ENCODE measurements around the gene CAPN5.

The CAPN5 gene

DNA sequence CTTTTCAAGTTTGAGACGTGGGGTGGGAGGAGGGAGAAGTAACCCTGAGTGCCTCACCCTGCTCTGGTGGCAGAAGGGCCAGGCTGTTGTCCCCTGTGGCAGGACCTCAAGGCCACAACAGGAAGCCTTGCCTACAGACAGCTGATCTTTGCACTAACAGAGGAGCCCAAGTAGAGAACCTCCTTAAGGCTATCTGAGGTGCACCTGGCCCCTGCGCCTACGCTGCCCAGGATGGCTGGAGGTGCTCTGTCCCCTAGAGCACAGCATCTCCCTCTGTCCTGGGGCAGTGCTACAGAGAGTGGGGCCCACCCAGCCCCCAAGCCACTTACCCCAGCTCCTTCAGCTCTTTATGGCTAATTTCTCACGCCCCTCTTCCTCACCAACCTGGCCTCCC, 88.3 kb downstream of the CAPN5 start:
- DNase-seq: no peak

DNA sequence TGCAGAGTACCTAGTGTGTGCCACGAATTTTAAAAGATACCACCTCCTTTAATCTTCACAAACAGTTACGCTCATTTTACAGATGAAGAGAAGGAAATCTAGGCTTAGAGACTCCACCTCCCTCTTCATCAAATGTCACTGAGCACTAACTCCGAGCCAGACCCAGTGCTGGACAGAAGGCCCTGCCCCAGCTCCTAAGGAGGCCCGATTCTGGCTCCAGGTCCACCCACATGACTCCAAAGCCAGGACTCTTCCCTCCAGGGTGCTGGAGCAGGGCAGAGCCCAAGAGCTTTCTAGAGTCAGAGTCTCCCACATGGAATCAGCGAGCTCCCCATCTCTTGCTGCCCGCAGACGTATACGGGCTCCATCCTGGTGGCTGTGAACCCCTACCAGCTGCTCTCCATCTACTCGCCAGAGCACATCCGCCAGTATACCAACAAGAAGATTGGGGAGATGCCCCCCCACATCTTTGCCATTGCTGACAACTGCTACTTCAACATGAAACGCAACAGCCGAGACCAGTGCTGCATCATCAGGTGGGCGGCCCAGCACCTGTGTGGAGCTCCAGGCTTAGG, 88.9 kb downstream of the CAPN5 start:
- no peak for DNase-seq

DNA sequence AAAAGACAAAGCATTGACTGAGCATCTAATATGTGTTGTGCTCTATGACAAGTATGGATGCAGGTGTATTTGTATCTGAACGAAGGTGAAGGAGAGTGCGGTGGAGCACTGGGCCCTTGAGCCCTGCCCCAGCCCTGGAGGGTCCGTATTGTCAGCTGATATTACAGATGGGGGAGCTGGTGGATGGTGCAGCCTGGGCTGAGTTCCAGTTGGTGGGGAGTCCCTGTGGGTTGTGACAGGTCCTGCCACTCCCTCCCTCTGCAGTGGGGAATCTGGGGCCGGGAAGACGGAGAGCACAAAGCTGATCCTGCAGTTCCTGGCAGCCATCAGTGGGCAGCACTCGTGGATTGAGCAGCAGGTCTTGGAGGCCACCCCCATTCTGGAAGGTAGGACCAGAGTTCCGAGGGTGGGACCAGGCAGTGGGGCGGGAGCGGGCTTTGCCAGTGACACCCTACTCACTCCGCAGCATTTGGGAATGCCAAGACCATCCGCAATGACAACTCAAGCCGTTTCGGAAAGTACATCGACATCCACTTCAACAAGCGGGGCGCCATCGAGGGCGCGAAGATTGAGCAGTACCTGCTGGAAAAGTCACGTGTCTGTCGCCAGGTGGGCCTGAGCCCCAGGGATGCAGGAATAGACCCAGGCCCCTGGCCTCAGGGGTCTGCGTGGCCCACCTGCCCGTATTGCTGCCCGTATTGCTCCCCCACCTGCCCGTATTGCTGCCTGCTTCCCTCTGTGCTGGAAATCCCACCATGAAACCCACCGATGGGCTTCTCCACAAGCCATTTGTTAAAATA, 89.8 kb downstream of the CAPN5 start:
- no peak for DNase-seq

DNA sequence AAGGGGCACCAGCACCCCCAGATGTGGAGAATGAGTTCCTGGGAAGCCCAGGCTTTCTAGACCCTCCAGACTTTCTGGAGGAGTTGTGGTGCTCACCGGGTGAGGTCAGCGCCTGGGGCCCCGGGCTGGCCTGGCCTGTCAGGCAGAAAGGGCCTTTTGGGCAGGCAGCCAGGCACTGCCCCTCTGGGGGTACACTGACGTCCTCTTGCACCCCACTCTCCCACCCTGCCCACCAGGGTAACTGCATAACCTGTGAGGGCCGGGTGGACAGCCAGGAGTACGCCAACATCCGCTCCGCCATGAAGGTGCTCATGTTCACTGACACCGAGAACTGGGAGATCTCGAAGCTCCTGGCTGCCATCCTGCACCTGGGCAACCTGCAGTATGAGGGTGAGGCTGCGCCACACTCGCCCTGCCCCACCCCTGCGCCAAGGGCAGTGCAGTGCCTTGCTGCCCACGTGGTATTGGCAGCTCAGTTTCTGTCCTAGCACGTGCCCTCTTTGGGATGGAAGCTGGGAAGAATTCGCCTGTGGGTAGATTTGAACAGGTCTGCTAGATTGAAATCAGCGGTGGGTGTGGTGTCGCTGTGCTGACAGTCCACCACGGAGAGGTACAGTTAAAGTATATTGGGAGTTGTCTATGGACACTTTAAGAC, 91.4 kb downstream of the CAPN5 start:
- DNase-seq: no peak

DNA sequence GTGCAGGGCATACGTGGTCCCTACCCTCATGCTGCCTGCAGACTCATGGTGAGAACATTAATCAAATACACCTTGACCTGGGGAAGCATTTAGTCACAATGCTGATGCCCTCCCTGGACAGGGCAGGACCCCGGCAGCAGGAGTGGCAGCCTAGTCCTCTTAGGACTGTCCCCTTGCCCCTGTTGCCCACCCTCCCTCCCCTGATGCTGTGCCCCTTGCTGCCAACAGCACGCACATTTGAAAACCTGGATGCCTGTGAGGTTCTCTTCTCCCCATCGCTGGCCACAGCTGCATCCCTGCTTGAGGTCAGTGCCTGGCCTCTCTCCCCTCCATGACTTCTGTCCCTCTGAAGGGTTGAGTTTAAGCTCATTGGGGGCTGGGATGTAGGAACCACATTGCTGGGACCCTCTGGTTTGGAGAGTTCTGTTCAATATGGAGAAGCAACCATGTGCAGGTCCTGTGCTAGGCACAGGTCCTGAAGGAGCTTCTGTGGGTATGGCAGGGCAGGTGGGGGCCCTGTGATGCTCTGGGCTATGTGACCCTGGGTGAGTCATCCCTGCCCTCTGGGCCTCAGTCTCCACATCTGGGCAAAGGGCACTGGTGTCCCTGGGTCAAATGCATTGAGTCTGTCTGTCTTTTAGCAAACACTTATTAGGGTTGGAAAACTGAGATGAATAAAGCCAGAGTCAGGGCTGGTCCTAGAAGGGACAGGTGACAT, 92.6 kb downstream of the CAPN5 start:
- DNase-seq: no peak

DNA sequence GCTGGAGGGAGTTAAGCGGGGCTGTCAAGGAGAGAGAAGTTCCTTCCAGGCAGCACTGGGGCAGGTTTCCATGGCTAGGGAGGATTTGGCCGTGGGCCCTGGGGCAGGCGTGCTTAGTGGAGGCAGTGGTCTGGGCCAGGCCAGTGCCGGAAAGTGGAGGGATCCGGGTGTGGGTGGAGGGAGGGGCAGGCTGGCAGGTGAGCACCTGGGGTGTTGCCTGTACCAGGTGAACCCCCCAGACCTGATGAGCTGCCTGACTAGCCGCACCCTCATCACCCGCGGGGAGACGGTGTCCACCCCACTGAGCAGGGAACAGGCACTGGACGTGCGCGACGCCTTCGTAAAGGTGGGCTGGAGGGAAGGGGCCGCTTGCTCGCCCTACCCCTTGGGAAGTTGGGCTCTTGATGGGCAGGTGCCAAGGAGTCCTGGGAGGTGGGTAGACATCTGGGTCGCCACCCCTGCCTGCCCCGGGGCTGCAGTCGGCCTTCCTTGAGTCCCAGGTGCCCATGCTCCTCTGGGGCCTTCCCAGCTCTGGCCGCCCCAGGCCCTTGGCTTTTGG, 93.2 kb downstream of the CAPN5 start:
- no peak for DNase-seq

DNA sequence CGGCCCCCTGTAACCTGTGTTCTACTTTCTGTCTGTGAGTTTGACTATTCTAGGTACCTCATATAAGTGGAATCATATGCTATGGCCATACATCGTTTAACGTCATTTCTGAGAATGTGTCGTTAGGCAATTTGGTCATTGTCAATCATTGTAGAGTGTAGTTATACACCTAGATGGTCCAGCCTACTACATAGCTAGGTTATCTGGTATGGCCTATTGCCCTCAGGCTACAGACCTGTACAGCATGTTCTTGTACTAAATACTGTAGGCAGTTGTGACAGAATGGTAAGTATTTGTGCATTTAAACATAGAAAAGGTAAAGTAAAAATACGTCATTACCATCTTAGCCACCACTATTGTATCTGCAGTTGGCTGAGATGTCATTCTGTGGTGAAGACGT, 96.5 kb downstream of the CAPN5 start:
- DNase-seq: no peak

DNA sequence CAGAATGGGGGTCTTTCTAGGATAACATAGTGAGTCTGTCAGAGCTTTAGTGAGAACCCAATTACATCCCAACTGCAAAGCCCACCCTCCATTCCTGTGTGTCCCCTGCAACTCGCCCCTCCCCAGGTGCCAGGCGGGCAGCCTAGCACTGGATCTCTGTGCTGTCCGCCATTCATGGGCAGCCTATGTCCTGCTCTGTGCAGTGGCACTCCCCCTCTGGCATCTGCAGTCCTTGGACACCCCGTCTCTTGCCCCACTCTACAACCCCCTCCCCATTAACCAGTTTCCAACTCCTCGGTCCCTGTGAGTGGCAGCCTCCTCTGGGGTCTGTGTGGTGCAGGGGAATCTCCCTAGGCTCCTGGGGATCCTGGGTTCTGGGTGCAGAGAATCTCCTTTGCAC, 98.3 kb downstream of the CAPN5 start:
- no peak for DNase-seq

DNA sequence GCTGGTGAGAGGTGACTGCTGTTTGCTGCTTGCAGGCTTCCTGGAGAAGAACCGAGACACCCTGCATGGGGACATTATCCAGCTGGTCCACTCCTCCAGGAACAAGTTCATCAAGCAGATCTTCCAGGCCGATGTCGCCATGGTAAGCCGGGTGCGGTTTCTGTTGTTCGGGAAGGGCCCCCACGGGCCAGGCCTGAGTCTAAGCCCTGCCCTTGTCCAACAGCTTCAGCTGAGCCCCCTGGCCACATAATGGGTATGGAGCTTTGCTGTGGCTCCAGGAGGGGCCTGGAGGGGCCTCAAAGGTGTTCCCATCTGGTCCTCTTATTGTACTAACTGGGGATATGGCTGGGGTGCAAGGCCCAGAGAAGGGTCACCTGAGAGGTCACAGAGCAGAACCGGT, 99.2 kb downstream of the CAPN5 start:
- no peak for DNase-seq

DNA sequence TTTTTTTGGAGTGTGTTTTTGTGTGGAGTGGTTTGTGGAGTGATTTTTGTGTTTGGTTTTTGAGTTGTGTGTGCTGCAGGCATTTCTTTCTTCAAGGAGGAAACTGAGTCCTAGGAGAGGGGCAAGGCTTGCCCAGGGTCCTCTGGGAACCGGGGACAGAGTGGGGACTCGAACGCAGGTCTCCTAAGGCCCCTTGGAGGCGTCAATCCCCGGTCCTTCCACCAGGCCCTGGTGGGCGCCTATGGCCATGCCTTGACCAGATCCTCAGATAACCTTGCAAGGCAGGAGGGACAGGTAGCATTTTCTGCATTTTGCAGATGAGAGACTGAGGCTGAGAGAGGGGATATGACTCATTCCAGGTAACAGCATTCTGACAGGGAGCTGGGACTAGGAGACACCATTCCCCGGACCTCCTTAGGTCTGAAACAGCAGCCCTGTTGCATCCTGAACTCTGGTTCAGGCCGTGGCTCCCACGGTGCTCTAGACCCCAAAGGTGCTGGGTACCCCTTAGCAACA, 100.4 kb downstream of the CAPN5 start:
- no peak for DNase-seq

DNA sequence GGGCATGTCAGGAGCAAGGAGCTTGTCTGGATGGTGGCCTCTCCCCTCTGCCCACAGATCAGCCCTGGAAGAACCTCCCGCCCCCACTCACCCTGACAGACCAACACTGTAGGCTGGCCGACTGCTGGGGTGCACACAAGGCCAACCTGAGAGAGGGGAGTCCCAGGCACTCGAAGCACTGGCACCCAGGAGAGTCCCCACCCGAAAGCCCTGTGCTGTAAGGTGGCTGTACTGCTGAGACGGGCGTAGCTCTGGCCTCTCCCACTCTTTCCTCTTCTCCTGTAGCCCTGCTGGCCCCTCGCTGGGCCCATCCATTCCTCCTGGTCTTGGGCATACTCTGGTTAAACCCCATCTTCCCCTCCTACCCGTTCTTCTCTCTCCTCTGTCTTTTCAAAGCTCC, 101.0 kb downstream of the CAPN5 start:
- DNase-seq: no peak

DNA sequence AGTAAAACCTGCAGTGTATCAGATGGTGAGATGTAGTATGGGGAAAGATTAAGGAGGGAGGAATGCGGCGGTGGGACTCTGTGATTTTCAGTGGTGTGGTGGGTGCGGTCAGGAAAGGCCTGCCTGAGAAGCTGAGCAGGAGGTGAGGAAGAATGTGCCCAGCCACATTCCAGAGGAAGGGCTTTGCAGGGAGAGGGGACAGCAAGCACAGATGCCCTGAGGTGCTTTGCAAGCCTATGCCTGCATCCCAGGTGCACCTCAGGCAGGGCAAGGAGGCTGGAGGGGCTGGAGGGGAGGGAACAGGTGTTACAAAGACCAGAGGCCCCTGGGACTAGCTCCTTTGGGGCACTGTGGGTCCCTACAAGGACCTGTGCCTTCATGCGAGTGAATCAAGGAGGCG, 103.3 kb downstream of the CAPN5 start:
- no peak for DNase-seq

DNA sequence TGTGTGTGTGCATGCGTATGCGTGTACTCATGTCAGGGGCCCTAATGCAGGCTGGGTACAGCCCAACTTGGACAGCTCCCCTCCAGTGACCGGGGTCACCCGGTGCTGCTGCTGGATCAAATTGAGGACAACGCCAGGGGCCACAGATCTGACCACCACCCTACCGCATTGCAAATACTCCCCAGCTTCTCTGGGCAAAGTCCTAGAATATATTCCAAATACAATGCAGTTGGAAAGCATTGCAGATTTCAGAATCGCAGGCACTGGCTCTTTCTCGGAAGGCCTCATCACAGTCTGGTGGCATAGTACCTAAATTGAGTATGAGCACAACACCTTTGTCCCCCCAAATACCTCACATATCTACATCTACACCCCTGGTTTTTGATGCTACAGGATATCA, 104.5 kb downstream of the CAPN5 start:
- DNase-seq: no peak

DNA sequence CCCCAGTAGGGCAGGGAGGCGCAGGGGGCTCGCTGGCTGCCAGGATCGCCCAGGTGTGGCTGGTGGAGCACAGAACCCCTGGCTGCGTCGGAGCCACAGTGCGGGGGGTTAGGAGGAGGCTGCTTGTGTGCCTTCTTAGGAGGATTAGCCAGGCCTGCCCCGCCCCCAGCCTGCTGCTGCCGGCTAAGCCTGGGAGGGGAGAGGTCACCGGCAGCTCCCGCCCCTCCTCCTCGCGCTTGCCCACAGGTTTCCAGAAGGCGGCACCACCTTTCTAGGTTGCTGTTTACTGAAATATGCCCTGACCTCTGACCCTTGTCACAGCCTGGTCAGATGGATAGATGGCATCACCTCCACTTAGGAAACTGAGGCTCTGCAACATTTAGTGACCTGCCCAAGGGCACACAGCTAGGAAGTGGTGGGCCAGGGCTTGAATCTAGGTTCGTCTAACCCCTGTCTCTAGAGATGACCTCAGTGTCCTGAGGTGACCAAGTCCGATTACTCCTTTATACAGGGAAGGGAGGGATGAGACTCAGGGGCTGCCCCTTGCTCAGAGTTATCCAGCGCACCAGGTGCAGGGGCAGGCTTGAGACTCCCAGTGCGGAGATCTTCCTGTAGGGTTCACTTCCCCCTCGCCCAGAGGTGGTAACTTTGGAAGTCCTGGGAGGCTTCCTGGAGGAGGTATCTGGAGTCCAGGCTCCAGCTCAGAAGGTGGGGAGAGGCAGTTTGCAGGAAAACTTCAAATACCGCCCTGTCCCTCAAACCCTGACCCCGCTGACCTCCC, 105.3 kb downstream of the CAPN5 start:
- DNase-seq: no peak

DNA sequence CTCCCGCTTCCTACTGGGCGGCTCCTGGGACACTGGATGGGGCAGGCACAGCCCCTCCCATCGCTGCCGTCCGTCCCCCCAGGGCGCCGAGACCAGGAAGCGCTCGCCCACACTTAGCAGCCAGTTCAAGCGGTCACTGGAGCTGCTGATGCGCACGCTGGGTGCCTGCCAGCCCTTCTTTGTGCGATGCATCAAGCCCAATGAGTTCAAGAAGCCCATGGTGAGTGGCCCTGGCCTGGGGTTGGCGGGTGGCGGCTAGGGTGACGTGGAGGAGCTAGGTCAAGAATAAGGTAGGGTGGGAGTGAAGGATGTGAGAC, 105.9 kb downstream of the CAPN5 start:
- no peak for DNase-seq

DNA sequence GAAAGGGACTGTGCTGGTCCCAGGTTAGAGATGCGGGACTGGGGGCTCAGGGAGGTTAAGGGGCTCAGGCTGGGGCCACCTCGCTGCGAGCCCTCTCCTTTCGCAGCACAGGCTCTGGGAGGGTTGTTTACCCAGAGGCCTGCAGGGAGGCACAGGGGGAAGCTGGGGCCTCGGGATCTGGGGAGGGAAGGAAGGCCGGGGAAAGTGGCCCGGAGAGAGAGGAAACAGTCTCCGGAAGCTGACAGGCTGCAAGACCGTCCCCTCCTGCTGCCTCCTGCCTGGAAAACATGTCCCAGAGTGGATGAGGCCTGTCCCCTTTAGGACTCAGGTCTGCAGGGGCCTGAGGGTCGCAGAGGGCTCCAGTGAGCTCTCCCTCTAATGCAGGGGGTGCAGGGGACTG, 106.7 kb downstream of the CAPN5 start:
- DNase-seq: no peak

DNA sequence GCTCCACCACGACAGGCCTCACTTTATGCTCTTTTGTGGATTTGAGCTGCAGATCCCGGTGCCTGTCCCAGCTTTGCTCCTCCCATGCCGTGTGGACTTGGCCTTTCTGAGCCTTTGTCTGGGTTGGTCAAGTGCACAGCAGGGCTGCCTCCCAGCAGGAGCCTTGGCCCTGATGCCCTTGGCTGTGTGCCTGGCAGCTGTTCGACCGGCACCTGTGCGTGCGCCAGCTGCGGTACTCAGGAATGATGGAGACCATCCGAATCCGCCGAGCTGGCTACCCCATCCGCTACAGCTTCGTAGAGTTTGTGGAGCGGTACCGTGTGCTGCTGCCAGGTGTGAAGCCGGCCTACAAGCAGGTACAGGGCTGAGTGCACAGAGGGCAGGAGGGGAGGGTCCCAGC, 107.8 kb downstream of the CAPN5 start:
- DNase-seq: no peak

DNA sequence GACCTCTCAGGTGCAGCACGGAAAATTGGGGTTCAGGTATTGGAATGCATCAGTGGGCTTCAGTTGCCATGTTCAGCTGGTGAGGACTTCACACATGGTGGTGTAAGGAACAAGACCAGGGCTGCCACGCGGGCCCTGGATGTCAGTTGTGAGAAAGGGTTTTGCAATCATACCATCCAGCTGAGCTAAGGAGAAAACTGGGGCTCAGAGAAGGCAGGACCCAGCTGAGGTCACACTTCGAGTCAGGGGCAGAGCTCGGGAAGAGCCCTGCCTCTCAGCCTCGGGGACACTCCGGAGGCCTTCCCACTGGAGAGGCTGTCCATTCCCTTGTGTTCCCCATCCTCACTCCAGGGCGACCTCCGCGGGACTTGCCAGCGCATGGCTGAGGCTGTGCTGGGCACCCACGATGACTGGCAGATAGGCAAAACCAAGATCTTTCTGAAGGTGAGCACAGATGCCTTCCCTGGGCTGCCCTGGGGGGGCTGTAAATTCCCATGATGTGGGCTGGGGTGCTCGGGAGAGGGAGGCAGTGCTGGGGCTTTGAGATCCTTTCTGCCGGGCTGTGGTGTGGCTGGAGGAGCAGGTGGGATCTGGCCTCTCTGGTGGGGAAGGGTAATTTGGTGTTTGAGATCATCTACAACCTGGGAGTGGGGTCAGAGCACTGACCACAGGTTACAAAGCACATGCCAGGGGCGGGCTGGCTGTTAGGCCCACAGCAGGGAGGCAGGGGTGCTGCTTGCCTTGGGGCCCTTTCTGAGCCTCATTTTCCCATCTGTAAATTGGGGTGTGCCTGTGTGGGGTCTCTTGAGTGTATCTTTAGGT, 108.5 kb downstream of the CAPN5 start:
- no peak for DNase-seq

Data from CD4-positive, alpha-beta T cell treated with Interleukin-10 for 1 hour (primary cell).